NCI-H748 treated with DMSO at 0.1 percent for 48 hours (cell line): ENCODE results near the gene ZFPM1.
"Not testable (repeated sequence)": the region's sequence is repeated elsewhere in the genome, so short reads cannot be mapped to it uniquely, and the experiment has no call there.

Source experiments
- DNase-seq: peaks from one replicate; lab custom pipeline; 2025; lab: John Stamatoyannopoulos, UW

Gene ZFPM1

GRCh38 chr16:88466175-88466862, 13.2 kb downstream of the ZFPM1 start:
- DNase-seq = no peak

- no peak for DNase-seq
Measured at GRCh38 chr16:88466949-88467348, 13.9 kb downstream of the ZFPM1 start.

- DNase-seq = no peak
Measured at GRCh38 chr16:88467541-88467944, 14.5 kb downstream of the ZFPM1 start.

GRCh38 chr16:88468275-88469129, 15.4 kb downstream of the ZFPM1 start:
- no peak for DNase-seq

- no peak for DNase-seq
Measured at GRCh38 chr16:88469615-88470395, 16.7 kb downstream of the ZFPM1 start.

GRCh38 chr16:88470396-88470680, 17.3 kb downstream of the ZFPM1 start:
- DNase-seq = not testable (repeated sequence)

- not testable (repeated sequence) for DNase-seq
Measured at GRCh38 chr16:88470696-88471095, 17.6 kb downstream of the ZFPM1 start.

GRCh38 chr16:88471115-88471514, 18.0 kb downstream of the ZFPM1 start:
- no peak for DNase-seq

- no peak for DNase-seq
Measured at GRCh38 chr16:88471575-88471974, 18.5 kb downstream of the ZFPM1 start.

- no peak for DNase-seq
Measured at GRCh38 chr16:88472069-88472468, 19.0 kb downstream of the ZFPM1 start.

GRCh38 chr16:88472637-88473205, 19.6 kb downstream of the ZFPM1 start:
- no peak for DNase-seq

- DNase-seq = no peak
Measured at GRCh38 chr16:88473666-88474534, 20.8 kb downstream of the ZFPM1 start.

GRCh38 chr16:88475037-88475436, 22.0 kb downstream of the ZFPM1 start:
- DNase-seq = no peak

GRCh38 chr16:88476203-88476602, 23.1 kb downstream of the ZFPM1 start:
- DNase-seq = no peak

GRCh38 chr16:88476817-88477397, 23.8 kb downstream of the ZFPM1 start:
- no peak for DNase-seq

- DNase-seq = no peak
Measured at GRCh38 chr16:88477631-88478519, 24.8 kb downstream of the ZFPM1 start.

GRCh38 chr16:88478889-88479792, 26.1 kb downstream of the ZFPM1 start:
- DNase-seq = no peak

- DNase-seq = no peak
Measured at GRCh38 chr16:88479793-88480760, 27.0 kb downstream of the ZFPM1 start.
